Suppressor macrophage treated with lipopolysaccharide for 1 hour (primary cell): ENCODE measurements around the gene ILF3.
"Not testable (repeated sequence)": the region's sequence is repeated elsewhere in the genome, so short reads cannot be mapped to it uniquely, and the experiment has no call there.

Source experiments
- DNase-seq, 3 donors: peaks; one replicate each; pipeline ENCODE4 v3.0.0-alpha.2; 2020 to 2022

The ILF3 gene

GRCh38 chr19:10643172-10643967 lies 10.8 kb upstream of the ILF3 start:
- no peak for DNase-seq

GRCh38 chr19:10643968-10644259 lies 10.2 kb upstream of the ILF3 start:
- DNase-seq = peak in 1 of 3 donors; percentile 50

GRCh38 chr19:10644260-10645007 lies 9.7 kb upstream of the ILF3 start:
- DNase-seq = peak; percentile 84 to 91 (median 89)

- no peak for DNase-seq
These were observed 7.5 kb upstream of the ILF3 start for GRCh38 chr19:10646456-10647159.

- DNase-seq = peak; percentile 75 to 86 (median 77)
These were observed 5.8 kb upstream of the ILF3 start for GRCh38 chr19:10648360-10648759.

- DNase-seq = no peak
These were observed 2.3 kb upstream of the ILF3 start for GRCh38 chr19:10651851-10652250.

- DNase-seq = no peak
These were observed 739 bp upstream of the ILF3 start for GRCh38 chr19:10653482-10653731.

GRCh38 chr19:10654610-10655456 lies 687 bp downstream of the ILF3 start:
- DNase-seq = peak; percentile 63 to 85 (median 71)

- peak in 2 of 3 donors; percentile 42 to 49 for DNase-seq
These were observed 1.5 kb downstream of the ILF3 start for GRCh38 chr19:10655457-10656312.

- DNase-seq = no peak
These were observed 6.2 kb downstream of the ILF3 start for GRCh38 chr19:10660346-10660745.

- no peak for DNase-seq
These were observed 7.8 kb downstream of the ILF3 start for GRCh38 chr19:10661946-10662345.

- peak in 1 of 3 donors; percentile 32 for DNase-seq
These were observed 8.5 kb downstream of the ILF3 start for GRCh38 chr19:10662384-10663251.

- not testable (repeated sequence) for DNase-seq
These were observed 9.1 kb downstream of the ILF3 start for GRCh38 chr19:10663252-10663563.

GRCh38 chr19:10667867-10668266 lies 13.7 kb downstream of the ILF3 start:
- no peak for DNase-seq

- no peak for DNase-seq
These were observed 15.1 kb downstream of the ILF3 start for GRCh38 chr19:10669246-10669645.

GRCh38 chr19:10670182-10670581 lies 16.0 kb downstream of the ILF3 start:
- DNase-seq = no peak

- DNase-seq = no peak
These were observed 17.0 kb downstream of the ILF3 start for GRCh38 chr19:10670876-10671804.

- DNase-seq = not testable (repeated sequence)
These were observed 17.8 kb downstream of the ILF3 start for GRCh38 chr19:10671922-10672321.

- DNase-seq = not testable (repeated sequence)
These were observed 21.1 kb downstream of the ILF3 start for GRCh38 chr19:10675214-10675613.

- no peak for DNase-seq
These were observed 23.6 kb downstream of the ILF3 start for GRCh38 chr19:10677751-10678150.
